ENCODE results near the gene FDPS.

Gene FDPS

DNA sequence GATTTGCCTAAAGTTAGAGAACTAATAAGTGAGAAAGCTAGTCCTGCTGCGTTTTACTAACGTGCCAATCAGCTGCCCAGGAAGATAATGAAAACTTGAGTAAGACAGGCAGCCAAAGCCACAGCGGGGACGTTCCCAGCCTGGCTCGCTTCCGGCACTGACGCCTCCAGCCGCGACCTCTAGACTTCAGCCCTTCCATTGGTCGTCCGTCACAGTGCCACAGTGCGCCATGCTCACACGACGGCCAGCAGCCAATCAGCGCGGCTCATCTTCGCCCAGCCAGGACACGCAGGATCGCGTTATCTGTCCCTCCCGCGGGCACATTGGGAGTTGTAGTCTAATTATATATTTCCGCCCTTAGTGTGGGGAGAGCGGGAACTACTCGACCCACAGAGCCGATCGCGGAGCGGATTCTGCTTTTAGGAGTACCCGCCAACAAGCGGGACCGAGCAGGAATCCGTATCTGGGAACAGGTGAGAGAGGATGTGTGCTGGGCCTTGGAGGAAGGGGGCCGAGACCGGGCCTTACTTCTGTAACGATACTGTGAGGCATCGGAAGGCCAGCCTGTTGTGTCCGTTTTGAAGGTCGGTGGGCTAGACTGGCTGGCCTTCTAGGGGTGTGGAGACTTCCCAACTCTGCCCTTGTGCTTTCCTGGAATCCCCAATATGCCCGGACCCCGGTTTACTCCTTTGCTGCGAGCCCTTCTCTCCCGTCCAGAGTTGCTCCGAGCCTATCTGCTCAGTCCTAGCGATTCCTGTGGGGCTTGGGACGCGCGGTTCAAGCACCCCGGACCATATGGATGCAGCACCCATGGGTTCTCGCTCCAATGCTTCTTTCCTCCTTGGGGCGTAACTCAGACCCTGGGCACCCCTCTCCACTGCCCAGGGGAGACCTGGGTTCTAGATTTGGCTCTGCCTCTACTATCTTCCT, at the start of gene FDPS:
Gene FDPS, plus strand, starts transcription at position 374 of the 930 bp plus-strand sequence. CDS start 924 bp downstream, outside the sequence.
- Mint-ChIP-seq H3K4me1 (ENCODE audit: low read depth) (peaks cover 43% of the 10 kb centered on the region), H3K9me3 (no peaks in the 10 kb centered on the region), H3K4me3 (peak within 1 kb of the TSS; percentile 95), H3K36me3 (ENCODE audit: low read depth) (peaks cover 31% of the 10 kb centered on the region), H3K27ac (peak within 1 kb of the TSS; percentile 97), H3K27me3 (ENCODE audit: low read depth) (no peaks in the 10 kb centered on the region)

DNA sequence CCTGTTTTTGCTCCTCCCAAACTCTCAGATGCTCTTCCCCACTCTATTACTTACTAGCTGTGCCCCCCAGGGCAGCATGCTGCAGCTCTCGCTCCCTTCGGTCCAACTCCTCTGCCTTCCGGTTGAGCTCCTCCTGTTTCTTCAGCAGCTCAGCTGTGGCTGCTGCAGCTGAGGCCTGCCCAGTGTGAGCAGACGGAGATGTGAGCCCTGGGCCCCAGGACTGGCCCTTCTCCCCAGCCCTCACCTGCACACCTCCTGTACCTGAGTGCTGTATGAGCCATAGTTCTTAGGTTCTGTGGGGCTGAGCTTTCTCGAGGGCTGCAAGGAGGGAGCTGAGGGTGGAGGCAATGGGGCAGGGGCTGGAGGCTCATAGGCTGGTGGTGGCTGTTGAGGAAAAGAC, 48.4 kb upstream of the FDPS start:
- Mint-ChIP-seq H3K27ac (no peak overlapping the region), H3K36me3 (ENCODE audit: low read depth) (peaks cover 54% of the 10 kb centered on the region), H3K4me3 (no peak overlapping the region), H3K27me3 (ENCODE audit: low read depth) (no peaks in the 10 kb centered on the region), H3K9me3 (no peaks in the 10 kb centered on the region), H3K4me1 (ENCODE audit: low read depth) (peaks cover 43% of the 10 kb centered on the region)

DNA sequence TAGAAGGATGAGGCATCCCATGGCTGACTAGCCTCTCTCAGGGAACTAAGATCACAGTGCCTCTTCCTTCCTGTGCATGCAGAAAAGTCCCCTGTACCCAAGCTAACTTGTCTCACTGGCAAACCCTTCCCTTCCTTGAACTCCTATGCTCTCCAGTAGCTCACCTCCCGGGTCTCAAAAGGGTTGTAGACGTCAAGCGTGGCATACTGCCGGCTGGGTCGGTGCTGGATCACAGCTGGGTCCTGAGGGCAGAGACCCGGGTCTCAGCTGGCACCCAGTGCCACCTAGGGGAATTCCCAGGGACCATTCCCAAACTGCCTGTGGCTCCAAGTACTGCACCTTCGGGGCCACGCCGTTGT, 47.2 kb upstream of the FDPS start:
- H3K27ac Mint-ChIP-seq = peak overlapping the region; percentile 99
- no peaks in the 10 kb centered on the region for H3K9me3 Mint-ChIP-seq
- peak overlapping the region; percentile 100 for H3K4me3 Mint-ChIP-seq
- peaks cover 34% of the 10 kb centered on the region for H3K4me1 Mint-ChIP-seq (ENCODE audit: low read depth)
- H3K36me3 Mint-ChIP-seq (ENCODE audit: low read depth) = peaks cover 58% of the 10 kb centered on the region
- H3K27me3 Mint-ChIP-seq (ENCODE audit: low read depth) = no peaks in the 10 kb centered on the region

DNA sequence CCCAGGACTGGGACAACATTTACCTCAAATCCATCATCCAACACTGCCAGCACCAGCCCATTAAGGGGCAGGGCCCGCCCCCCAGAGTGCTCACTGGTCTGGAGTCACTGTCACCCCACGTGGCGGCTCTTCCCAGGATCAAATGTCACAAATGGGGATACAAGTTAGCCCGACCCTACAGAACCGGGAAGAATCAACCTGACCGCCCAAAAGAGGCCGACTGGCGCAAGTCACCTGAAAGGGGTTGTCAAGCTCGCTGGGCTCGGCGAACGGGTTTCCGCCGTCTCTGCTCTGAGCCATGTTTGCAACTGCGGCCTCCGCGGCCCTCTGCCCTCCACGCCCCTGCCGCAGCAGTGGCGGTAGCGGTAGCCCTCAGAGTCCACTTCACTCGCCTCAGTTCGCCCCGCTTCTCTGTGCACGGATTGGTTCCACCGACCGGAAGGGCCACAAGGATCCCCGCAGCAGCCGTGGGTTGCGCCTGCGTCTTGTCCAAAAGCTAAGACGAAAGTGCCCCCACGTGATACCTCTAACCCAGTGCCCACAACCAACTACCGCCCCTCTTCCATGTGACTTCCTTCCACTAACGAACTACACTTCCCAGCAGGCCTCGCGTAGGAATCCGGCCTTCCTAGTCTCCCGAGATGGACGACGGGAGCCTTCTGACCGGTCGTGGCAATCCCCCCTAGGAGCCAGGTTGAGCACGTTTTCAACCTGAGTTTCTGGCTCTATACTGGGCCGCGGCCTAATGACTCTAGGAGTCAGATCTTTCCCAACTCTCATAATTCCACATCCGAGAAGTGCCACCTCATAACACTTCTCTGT, 46.6 kb upstream of the FDPS start, which contains the start of gene SCAMP3:
Gene SCAMP3, minus strand, starts transcription at position 509 of the 822 bp plus-strand sequence. Its CDS starts 209 bp downstream, at position 300.
- peaks cover 59% of the 10 kb centered on the region for H3K36me3 Mint-ChIP-seq (ENCODE audit: low read depth)
- no peaks in the 10 kb centered on the region for H3K27me3 Mint-ChIP-seq (ENCODE audit: low read depth)
- H3K27ac Mint-ChIP-seq = peak within 1 kb of the TSS; percentile 99
- H3K4me1 Mint-ChIP-seq (ENCODE audit: low read depth) = peaks cover 31% of the 10 kb centered on the region
- peak within 1 kb of the TSS; percentile 100 for H3K4me3 Mint-ChIP-seq
- H3K9me3 Mint-ChIP-seq = no peaks in the 10 kb centered on the region

DNA sequence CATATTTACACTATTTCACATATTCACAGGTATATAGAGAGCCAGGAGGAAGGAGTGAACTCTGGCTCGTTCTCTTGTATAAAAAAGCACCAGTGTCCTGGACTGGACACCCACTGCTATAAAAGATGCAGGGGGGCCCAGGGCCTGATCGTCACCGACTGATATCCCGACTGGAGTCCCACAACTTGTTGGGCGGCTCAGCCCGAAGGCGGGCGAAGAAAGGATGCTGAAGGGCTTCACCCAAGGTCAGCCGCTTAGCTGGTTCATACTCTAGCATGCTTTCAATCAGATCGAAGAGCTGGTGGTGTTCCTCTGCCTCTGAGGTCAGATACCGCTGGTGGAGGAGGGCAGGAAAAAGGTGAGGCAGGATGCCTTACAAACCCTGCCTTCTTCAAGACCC, 45.6 kb upstream of the FDPS start:
- H3K27ac Mint-ChIP-seq = peak overlapping the region; percentile 36
- H3K9me3 Mint-ChIP-seq = no peaks in the 10 kb centered on the region
- H3K4me1 Mint-ChIP-seq (ENCODE audit: low read depth) = peaks cover 31% of the 10 kb centered on the region
- H3K4me3 Mint-ChIP-seq = peak overlapping the region; percentile 60
- H3K36me3 Mint-ChIP-seq (ENCODE audit: low read depth) = peaks cover 61% of the 10 kb centered on the region
- no peaks in the 10 kb centered on the region for H3K27me3 Mint-ChIP-seq (ENCODE audit: low read depth)

DNA sequence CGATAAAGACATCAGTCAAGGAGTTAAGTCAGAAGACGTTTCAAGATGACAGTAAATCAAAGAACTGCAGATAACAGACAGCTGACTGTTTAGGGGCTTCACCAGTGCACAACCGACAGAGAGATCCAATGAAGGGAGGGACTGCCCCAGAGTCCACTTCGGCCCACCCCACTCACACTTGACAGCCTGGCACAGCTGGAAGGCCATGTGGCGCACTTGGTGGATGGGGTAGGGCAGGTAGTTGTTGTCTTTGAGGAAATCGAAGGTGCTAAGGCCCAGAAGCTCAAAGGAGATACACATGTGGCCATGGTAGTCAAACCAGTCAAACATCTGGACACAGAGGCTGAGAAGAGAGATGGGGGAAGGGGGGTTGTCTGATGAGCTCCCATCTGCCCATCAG, 42.1 kb upstream of the FDPS start:
- peaks cover 64% of the 10 kb centered on the region for H3K36me3 Mint-ChIP-seq (ENCODE audit: low read depth)
- H3K27ac Mint-ChIP-seq = no peak overlapping the region
- no peak overlapping the region for H3K4me3 Mint-ChIP-seq

DNA sequence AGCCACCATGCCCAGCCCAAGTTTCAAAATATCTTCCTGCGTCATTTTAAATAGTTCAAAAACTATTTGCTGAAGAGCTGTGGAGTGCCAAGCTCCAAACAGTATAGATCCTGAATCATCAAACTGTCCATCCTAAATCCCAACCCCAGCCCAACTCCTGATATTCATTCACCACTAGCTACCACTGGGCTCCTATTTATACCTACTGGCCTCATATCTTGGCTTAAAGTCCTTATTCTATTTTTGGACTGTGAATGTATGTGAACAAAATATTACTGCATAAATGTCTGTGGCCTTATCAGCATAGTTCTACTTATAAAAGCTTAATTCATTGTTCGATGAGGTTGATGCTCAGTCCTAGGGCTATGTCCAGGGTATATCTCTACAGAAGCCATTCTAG, 41.3 kb upstream of the FDPS start:
- no peaks in the 10 kb centered on the region for H3K9me3 Mint-ChIP-seq
- H3K4me1 Mint-ChIP-seq (ENCODE audit: low read depth) = peaks cover 27% of the 10 kb centered on the region
- no peak overlapping the region for H3K27ac Mint-ChIP-seq
- peaks cover 64% of the 10 kb centered on the region for H3K36me3 Mint-ChIP-seq (ENCODE audit: low read depth)
- no peak overlapping the region for H3K4me3 Mint-ChIP-seq
- H3K27me3 Mint-ChIP-seq (ENCODE audit: low read depth) = no peaks in the 10 kb centered on the region

More for the DNA sequence above, 42.1 kb upstream of the FDPS start:
- Mint-ChIP-seq H3K4me1 (ENCODE audit: low read depth) (peaks cover 28% of the 10 kb centered on the region), H3K9me3 (no peaks in the 10 kb centered on the region), H3K27me3 (ENCODE audit: low read depth) (no peaks in the 10 kb centered on the region)

DNA sequence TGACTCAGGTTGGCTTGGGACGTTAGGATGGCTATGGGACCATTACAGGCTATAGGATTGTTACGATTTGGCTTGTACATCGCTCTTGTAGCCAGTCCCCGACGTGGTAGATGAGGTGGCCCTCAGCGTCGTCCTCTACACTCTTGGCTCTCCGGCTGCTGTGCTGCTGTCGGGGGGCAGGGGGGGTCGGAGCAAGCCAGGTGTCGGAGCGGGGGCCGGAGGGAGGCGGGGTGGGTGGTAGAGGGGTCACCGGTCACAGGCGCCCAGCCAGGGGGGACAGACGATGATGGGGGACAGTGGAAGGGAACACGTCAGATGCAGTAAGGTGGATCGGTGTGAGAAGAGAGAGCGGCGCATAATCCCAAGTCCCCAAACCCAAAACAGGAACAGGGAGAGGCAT, 40.0 kb upstream of the FDPS start:
- Mint-ChIP-seq H3K36me3 (ENCODE audit: low read depth) (peaks cover 60% of the 10 kb centered on the region), H3K4me3 (no peak overlapping the region), H3K27ac (no peak overlapping the region), H3K4me1 (ENCODE audit: low read depth) (peaks cover 23% of the 10 kb centered on the region), H3K27me3 (ENCODE audit: low read depth) (no peaks in the 10 kb centered on the region), H3K9me3 (no peaks in the 10 kb centered on the region)

DNA sequence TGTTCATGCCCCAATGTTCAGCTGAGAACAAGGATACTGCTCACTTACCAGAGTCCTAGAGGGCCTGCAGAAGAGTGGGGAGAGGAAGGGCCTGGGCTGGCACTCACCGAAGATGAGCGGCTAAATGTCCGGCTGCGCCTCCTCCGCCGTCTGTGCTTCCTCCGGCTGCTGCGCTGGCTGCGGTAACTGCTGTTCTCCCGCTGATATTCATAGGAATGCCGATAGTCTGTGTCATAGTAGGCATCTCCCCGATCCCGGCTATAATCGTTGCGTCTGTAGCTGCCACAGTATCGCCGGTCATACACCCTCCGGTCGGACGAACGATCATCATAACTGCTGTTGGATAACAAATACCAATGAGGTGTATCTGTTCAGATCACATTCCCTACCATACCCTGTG, 39.3 kb upstream of the FDPS start:
- Mint-ChIP-seq H3K9me3 (no peaks in the 10 kb centered on the region), H3K27me3 (ENCODE audit: low read depth) (no peaks in the 10 kb centered on the region), H3K4me1 (ENCODE audit: low read depth) (peaks cover 24% of the 10 kb centered on the region), H3K36me3 (ENCODE audit: low read depth) (peaks cover 54% of the 10 kb centered on the region), H3K4me3 (no peak overlapping the region), H3K27ac (no peak overlapping the region)

DNA sequence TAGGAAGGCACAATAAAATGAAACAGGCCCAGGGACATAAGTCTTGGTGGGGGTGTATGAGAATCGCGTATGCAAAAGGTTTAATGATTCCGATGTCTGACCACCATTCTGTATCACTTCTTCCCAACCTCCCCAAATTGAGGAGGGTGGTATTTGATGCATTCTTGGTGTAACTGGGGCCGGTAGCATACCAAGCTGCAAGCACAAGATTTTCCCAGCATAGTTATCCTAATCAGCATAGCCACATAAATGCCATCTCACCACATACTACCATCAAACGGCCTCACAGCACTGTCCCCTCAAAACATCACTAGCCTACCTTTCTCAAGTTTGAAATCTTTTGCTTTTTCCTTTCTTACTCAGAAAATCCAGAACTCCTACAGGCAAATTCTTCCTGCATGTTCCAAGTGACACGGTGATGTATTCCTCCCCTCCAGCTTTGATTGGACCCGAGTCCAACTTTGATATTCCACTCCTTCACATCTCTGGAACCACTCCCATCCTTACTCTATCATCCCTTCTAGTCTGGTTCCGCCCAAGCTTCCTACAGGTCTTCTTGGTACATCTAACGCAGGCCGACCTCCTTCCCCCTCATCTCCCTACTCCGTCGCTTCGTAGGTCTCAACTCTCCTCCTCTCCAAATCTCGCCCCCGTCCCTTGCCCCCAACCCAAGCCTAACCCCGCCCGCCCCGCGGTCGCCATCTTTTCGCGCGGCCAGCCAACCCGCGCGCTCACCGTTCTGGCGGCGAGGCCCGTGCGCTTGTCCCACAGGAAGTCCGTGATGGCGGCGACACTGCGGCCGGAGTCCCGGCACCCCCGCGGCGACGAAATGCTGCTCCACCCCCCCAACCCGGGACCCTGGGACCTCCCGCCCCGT, 36.0 kb upstream of the FDPS start:
- Mint-ChIP-seq H3K27ac (peak overlapping the region; percentile 92), H3K4me1 (ENCODE audit: low read depth) (peaks cover 35% of the 10 kb centered on the region), H3K36me3 (ENCODE audit: low read depth) (peaks cover 30% of the 10 kb centered on the region), H3K4me3 (peak overlapping the region; percentile 97), H3K9me3 (no peaks in the 10 kb centered on the region), H3K27me3 (ENCODE audit: low read depth) (no peaks in the 10 kb centered on the region)

DNA sequence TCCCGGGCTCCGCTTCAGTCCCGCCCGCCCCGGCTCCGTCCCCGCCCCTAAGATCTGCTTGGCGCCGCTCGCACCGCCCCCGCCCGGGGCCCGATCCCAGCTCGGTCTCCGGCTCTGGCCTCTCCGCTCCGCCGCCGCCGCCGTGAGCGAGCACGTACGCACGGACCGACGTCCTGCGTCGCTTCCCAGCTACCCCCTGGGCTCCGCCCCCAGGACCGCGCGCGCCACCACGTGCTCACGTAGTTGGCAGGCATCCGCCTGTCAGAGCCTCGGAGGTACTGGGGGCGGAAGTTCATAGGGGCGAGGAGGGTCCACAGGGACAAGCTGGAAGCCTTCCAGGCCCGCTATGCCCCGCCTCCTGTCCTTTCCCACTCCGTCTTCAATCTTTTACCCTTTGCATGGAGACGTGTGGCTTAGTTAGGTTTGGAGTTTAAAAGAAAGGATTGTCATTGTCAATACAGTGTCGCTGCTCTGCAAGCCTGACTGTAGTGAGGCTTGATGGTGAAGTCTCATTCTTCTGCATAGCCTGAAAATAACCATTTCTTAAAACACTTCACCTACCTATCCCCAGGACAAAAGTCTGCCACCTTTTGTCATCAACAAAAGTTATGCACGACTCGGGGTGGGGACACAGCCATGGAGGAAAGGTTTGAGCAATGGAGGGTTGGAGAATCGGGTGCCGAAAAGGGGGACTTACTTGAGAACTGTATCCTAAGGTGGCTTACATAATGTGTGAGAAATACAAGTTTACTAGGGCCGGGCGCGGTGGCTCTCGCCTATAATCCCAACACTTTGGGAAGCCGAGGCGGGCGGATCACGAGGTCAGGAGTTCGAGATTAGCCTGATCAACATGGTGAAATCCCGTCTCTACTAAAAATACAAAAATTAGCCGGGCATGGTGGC, 35.1 kb upstream of the FDPS start, which contains the start of gene CLK2:
Gene CLK2, minus strand, starts transcription at position 162 of the 903 bp plus-strand sequence. CDS start 2,527 bp downstream, outside the sequence.
- Mint-ChIP-seq H3K27ac (peak within 1 kb of the TSS; percentile 92), H3K27me3 (ENCODE audit: low read depth) (no peaks in the 10 kb centered on the region), H3K9me3 (no peaks in the 10 kb centered on the region), H3K36me3 (ENCODE audit: low read depth) (peaks cover 25% of the 10 kb centered on the region), H3K4me1 (ENCODE audit: low read depth) (peaks cover 38% of the 10 kb centered on the region), H3K4me3 (peak within 1 kb of the TSS; percentile 97)

DNA sequence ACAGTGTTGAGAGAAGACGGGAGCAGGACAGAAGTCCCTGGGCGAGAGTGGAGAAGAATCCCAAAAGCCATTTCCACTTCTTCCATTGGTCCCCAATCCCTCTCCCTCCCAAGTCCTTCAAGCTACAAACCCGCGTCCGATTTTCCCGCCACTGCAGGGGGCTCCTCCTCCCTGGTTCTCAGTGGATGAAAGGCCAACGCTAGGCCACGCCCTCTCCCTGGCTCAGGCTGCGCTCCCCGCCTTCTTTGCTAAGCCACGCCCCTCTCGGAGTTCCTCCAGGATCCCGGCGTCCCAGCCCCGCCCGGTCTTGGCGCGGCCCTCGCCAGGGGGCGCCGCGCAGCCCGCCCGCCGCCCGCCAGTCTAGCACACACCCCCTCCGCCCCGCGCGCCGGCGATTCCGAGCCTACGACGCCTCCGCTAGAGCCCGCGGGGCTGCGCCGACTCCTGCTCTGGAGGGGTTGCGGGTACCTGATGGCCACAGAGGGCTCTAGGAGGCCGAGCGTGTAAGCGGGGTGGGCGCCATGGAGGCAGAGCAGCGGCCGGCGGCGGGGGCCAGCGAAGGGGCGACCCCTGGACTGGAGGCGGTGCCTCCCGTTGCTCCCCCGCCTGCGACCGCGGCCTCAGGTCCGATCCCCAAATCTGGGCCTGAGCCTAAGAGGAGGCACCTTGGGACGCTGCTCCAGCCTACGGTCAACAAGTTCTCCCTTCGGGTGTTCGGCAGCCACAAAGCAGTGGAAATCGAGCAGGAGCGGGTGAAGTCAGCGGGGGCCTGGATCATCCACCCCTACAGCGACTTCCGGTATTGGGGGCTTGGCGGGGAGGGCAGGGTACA, 31.4 kb upstream of the FDPS start, which contains the start of gene HCN3:
Gene HCN3, plus strand, starts transcription at position 394 of the 832 bp plus-strand sequence. Its CDS starts 128 bp downstream, at position 522.
- Mint-ChIP-seq H3K36me3 (ENCODE audit: low read depth) (peaks cover 5% of the 10 kb centered on the region), H3K27ac (peak within 1 kb of the TSS; percentile 26), H3K9me3 (no peaks in the 10 kb centered on the region), H3K4me1 (ENCODE audit: low read depth) (peaks cover 28% of the 10 kb centered on the region), H3K4me3 (peak within 1 kb of the TSS; percentile 80), H3K27me3 (ENCODE audit: low read depth) (peaks cover 5% of the 10 kb centered on the region)

Measured in T-helper 1 cell treated with Interleukin-12 subunit alpha and Interleukin-12 subunit beta and Interleukin-4 antibody, amounts not matched to agents 30 μg/mL and 1 μg/mL, for 36 hours (primary cell).